BE2C (cell line): Measurements from ENCODE around the gene SH3BP5L.

Experiments used
- DNase-seq: peaks from one replicate; pipeline ENCODE4 v3.0.0-alpha.2; 2020
- H3K27me3 ChIP-seq: fragments of 250-450 bp; sonication (Bioruptor Pico); 2 replicates; pipeline ENCODE4 v1.5.1; 2020; ENCODE audit warnings: mild to moderate bottlenecking
- H3K36me3 ChIP-seq: fragments of 250-450 bp; sonication (Bioruptor Pico); 2 replicates; pipeline ENCODE4 v1.5.1; 2020; ENCODE audit warnings: mild to moderate bottlenecking
- H3K4me1 ChIP-seq: fragments of 250-450 bp; sonication (Bioruptor Pico); 2 replicates; pipeline ENCODE4 v1.5.1; 2020
- H3K4me3 ChIP-seq: 2 replicates; pipeline ENCODE4 v1.5.1; 2011; ENCODE audit warnings: low read depth, low read length
- H3K9me3 ChIP-seq: fragments of 250-450 bp; sonication (Bioruptor Pico); 2 replicates; pipeline ENCODE4 v1.5.1; 2020
- TF ChIP-seq, protein P1 (sequence below): IDR thresholded peaks from 2 replicates; pipeline ENCODE4 v1.5.1; 2012; ENCODE audit warnings: mild to moderate bottlenecking, low read depth, low read length

SH3BP5L gene

GRCh38 chr1:248848602-248849001, 22.9 kb upstream of the SH3BP5L start:
- Histone ChIP-seq H3K4me3 (no peak overlapping the region), H3K36me3 (peaks cover 68% of the 10 kb centered on the region)

GRCh38 chr1:248847956-248848561, 22.3 kb upstream of the SH3BP5L start:
- Histone ChIP-seq H3K9me3 (no peaks in the 10 kb centered on the region), H3K27me3 (no peaks in the 10 kb centered on the region), H3K4me3 (no peak overlapping the region), H3K36me3 (peaks cover 64% of the 10 kb centered on the region), H3K4me1 (no peaks in the 10 kb centered on the region)
- no peak for DNase-seq
- TF ChIP-seq, protein P1, sequence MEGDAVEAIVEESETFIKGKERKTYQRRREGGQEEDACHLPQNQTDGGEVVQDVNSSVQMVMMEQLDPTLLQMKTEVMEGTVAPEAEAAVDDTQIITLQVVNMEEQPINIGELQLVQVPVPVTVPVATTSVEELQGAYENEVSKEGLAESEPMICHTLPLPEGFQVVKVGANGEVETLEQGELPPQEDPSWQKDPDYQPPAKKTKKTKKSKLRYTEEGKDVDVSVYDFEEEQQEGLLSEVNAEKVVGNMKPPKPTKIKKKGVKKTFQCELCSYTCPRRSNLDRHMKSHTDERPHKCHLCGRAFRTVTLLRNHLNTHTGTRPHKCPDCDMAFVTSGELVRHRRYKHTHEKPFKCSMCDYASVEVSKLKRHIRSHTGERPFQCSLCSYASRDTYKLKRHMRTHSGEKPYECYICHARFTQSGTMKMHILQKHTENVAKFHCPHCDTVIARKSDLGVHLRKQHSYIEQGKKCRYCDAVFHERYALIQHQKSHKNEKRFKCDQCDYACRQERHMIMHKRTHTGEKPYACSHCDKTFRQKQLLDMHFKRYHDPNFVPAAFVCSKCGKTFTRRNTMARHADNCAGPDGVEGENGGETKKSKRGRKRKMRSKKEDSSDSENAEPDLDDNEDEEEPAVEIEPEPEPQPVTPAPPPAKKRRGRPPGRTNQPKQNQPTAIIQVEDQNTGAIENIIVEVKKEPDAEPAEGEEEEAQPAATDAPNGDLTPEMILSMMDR = no peak

More at GRCh38 chr1:248848602-248849001, 22.9 kb upstream of the SH3BP5L start:
- TF ChIP-seq, protein P1 = no peak
- H3K27me3 ChIP-seq = no peaks in the 10 kb centered on the region
- H3K4me1 ChIP-seq = no peaks in the 10 kb centered on the region
- no peak for DNase-seq
- no peaks in the 10 kb centered on the region for H3K9me3 ChIP-seq

GRCh38 chr1:248847181-248847955, 21.7 kb upstream of the SH3BP5L start:
- H3K9me3 ChIP-seq = no peaks in the 10 kb centered on the region
- no peak overlapping the region for H3K4me3 ChIP-seq
- no peaks in the 10 kb centered on the region for H3K4me1 ChIP-seq
- peaks cover 62% of the 10 kb centered on the region for H3K36me3 ChIP-seq
- DNase-seq = no peak
- no peaks in the 10 kb centered on the region for H3K27me3 ChIP-seq
- TF ChIP-seq, protein P1 = no peak

GRCh38 chr1:248844526-248844925, 18.8 kb upstream of the SH3BP5L start:
- TF ChIP-seq, protein P1 = no peak
- DNase-seq = no peak
- Histone ChIP-seq H3K4me3 (no peak overlapping the region), H3K36me3 (peaks cover 40% of the 10 kb centered on the region), H3K27me3 (no peaks in the 10 kb centered on the region), H3K9me3 (no peaks in the 10 kb centered on the region), H3K4me1 (no peaks in the 10 kb centered on the region)

GRCh38 chr1:248843687-248844086, 18.0 kb upstream of the SH3BP5L start:
- TF ChIP-seq, protein P1 = no peak
- no peaks in the 10 kb centered on the region for H3K9me3 ChIP-seq
- DNase-seq = no peak
- H3K36me3 ChIP-seq = peaks cover 32% of the 10 kb centered on the region
- no peak overlapping the region for H3K4me3 ChIP-seq
- H3K27me3 ChIP-seq = no peaks in the 10 kb centered on the region
- no peaks in the 10 kb centered on the region for H3K4me1 ChIP-seq

DNA sequence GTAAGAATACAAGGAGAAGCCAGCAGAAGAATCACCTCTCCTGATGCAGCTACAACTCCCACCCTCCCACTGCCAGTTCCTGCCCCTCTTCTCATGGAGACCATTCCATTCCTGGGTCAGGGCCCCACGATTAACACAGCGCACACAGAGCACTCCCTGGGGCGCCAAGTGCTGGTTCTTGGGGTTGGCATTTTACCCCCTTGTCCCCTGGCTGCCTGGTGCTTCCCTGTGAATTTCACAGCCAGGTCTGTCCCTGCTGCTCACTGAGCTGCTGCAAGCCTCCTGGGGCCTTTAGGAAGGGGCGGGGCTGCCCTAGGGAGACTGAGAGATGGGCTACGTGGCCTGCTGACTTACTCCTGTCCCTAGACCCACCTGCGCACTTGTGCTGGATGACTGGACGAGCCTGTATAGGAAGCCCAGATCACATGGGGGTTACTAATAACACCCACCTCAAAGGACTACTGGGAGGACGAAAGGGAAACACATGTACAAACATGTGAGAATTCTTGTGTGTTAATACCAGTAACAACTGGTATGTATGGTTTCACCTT, 17.1 kb upstream of the SH3BP5L start:
- H3K9me3 ChIP-seq = no peaks in the 10 kb centered on the region
- H3K27me3 ChIP-seq = no peaks in the 10 kb centered on the region
- H3K36me3 ChIP-seq = peaks cover 24% of the 10 kb centered on the region
- TF ChIP-seq, protein P1 = no peak
- H3K4me1 ChIP-seq = no peaks in the 10 kb centered on the region
- no peak overlapping the region for H3K4me3 ChIP-seq
- no peak for DNase-seq
